NCI-H2171 (cell line): Measurements from ENCODE around the gene L1CAM.

Source experiments
- DNase-seq: peaks from one replicate; lab custom pipeline; 2025; lab: John Stamatoyannopoulos, UW

The L1CAM gene

GRCh38 chrX:153925387-153925738 lies 39.4 kb upstream of the L1CAM start:
- no peak for DNase-seq

GRCh38 chrX:153924149-153924861 lies 38.3 kb upstream of the L1CAM start:
- no peak for DNase-seq

GRCh38 chrX:153922932-153923857 lies 37.2 kb upstream of the L1CAM start:
- no peak for DNase-seq

DNA sequence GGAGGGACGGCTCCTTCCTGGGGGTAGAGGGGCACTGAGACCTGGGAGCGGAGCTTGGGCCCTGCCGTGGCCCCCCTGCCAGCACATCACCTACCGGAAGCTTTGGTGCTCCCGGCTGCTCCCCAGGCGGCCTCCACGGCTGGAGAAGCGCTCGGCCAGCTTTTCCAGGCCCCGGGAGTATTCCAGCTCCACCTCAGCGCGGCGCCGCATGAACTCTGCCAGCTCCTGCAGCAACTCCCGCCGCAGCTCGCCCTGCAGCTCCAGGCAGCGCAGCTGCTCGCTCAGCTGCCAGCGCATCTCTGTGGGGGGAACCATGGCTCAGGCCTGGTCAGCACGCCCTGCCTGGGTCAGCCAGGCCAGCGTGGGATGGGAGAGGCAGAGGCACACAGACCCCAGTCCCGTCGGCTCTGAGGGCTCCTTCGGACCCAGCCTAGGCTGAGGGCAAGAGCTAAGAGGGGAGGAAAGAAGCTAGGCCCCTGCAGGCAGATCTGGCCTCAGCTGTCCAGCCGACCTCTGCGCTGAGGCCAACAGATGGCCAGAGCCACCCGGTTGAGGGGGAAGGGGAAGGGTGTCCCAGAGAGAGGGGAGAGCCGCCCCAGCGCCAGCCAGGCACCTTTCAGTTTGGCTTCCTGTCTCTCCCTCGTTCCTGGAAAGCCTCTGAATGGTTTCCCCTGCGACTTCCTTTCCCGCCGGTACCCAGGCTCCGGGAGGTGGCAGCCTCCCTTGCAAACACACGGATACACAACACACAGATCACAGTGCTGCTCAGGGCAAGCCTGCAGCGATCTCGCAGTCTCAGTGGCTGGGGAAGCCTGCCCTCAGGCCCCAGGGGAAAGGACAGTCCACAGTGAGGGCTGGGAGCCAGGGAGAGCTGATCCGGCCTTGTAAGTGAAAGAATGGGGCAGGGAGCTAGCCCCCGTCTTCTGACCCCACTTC lies 35.8 kb upstream of the L1CAM start:
- no peak for DNase-seq

DNA sequence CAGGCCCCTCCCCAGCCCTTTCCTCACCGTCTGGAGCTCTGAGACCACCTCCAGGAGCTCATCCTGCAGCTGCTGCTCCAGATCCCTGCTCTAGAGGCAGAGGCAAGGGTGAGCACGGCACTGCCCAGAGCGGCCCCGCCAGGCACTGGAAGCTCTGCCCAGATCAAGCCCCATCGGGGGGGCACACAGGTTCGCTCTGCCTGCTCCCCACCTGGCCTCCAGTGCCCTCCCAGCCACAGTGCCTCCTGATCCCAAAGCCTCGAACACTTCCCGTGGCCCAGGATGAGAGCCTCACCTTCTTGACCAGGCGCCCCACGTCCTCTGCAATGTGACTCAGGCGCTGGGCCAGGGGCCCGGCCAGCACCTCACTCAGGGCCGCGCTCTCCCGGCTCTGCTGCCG lies 35.1 kb upstream of the L1CAM start:
- DNase-seq, result no peak

DNA sequence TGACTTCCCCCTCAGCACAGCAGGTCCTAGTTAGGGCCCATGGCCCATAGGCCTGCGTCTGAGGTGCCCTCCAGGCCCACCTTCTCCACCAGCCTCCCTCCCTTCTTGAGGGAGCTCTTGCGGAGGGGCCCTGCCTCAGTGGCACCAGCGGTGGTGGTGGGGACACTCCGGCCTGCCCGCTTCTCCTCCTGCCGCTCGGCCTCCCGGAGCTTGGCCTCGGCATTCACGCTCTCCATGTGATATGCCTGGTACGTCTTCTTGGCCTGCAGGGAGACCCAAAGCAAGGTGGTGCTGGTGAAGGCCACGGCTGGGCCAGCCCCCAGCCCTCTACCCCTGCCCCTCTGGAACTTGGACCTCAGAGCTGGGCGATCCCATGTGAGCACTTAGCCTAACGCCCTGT lies 34.6 kb upstream of the L1CAM start:
- no peak for DNase-seq

DNA sequence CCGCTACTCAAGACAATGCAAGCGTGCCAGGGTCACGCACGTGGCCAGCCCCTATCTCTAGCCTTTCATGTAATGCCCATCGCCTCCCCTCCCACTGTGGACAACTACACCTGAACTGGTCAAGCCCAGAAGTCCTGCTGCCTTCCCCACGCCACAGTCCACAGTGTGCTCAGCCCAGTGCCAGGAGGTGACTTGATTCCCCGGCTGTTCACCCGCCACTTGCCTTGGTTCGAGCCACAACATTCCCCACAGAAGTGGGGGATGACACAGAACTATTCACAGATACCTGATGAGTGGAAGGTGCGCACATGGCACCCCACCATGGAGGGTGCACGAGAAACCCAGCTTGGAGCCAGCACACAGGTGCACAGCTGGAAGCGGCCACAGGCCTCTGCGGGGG lies 33.3 kb upstream of the L1CAM start:
- DNase-seq, result no peak

GRCh38 chrX:153917869-153918268 lies 31.9 kb upstream of the L1CAM start:
- no peak for DNase-seq

- no peak for DNase-seq
Observed at GRCh38 chrX:153913701-153914100, 27.7 kb upstream of the L1CAM start.

- DNase-seq, result no peak
Observed at GRCh38 chrX:153913211-153913610, 27.2 kb upstream of the L1CAM start.

DNA sequence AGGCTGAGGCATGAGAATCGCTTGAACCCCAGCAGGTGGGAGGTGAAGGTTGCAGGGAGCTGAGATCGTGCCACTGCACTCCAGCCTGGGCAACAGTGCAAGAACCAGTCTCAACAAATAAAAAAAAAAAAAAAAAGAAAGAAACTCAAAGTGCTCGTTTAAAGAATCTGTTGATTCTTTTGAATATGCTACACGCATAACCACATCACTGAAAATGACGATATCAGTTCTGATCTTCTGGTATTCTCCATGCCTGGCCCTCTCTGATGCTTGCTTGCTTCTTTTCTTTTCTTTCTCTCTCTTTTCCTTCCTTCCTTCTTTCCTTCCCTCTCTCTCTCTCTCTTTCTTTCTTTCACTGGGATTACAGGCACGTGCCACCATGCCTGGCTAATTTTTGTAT lies 25.8 kb upstream of the L1CAM start:
- DNase-seq, result no peak

DNA sequence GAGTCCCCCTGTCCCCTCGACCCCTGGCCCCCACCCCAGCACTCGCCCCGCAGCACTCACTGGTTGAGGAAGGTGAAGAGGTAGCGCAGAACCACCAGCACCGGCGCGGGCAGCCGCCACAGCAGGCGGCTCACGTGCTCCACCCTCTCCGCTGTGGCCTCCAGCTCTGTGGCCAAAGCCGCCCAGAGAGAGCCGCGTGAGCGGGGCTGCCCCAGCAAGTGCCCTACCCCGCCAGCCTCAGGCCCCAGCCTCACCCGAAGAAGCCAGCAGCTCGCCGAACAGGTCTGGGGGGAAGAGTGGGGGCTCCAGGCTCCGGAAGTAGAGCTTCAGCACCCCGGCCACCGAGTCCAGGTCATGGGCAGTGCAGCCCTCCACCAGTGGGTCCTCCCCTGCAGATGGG lies 24.5 kb upstream of the L1CAM start:
- DNase-seq, result no peak

DNA sequence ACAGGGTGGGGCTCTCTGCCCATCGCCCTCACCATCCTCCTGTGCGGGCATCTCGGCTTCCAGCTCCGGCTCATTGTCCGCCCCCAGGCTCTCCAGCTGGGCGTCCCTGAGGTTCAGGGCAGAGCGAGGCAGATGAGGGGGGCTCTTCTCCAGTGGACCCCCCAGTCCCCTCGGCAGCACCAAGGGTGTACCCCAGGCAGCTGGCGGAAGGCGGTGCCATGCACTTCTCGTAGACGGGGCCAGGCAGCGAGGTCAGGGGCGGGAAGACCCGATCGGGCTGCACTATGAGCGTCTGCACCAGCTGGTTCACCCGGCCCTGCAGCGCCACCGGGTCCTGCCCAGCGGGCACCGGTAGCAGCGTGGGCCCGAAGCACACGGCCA lies 24.0 kb upstream of the L1CAM start:
- no peak for DNase-seq

- no peak for DNase-seq
Observed at GRCh38 chrX:153909024-153909979, 23.3 kb upstream of the L1CAM start.

DNA sequence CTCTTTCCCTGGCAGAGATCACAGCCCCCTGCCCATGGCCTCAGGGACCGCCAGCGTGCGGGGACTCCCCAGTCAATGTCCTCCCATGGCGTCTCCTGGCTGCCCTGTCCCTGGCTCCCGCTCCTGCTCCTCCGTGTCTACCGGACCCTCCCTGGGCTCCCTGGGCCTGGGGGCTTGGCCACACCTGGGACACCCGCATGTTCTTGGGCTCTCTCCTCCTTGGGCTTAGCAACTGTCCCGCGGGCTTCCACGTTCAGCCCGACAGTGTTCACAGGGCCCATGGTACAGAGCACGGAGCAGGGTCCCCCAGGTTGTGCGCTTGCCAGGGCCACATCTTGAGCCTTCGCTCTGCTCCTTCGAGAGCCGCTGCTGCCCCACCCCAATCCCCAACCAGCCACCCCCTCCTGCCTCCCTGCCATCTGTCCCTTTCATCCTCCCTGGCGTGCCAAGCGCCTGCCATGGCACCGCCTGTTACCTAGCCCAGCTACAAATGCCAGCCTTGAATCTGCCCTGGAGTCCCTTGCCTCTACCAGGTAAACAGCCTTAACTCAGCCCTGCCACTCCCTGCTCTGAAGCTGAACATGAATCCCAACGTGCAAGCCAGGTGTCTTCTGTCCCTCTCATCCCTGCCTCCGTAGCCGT lies 22.4 kb upstream of the L1CAM start:
- peak; percentile 42 for DNase-seq

DNA sequence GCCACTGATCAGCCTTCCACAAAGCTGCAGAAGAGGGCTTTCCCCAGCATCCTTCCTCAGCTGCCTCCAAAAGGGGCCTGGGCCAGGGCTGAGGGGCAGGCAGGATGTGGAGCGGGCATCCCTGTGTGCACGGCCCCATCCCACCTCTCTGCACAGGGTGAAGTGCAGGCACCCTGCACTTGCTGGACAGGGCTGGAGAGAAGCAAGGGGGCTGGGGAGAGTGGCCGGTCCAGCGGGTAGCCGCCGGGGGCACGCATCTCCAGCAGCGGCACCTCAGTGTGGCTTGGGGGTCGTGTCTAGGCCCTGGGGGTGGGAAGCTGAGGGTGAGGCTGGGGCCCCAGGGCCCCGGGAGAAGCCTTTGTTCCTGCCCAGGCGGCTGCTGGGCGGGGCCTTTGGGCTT lies 21.5 kb upstream of the L1CAM start:
- no peak for DNase-seq

- no peak for DNase-seq
Observed at GRCh38 chrX:153906126-153906917, 20.3 kb upstream of the L1CAM start.

DNA sequence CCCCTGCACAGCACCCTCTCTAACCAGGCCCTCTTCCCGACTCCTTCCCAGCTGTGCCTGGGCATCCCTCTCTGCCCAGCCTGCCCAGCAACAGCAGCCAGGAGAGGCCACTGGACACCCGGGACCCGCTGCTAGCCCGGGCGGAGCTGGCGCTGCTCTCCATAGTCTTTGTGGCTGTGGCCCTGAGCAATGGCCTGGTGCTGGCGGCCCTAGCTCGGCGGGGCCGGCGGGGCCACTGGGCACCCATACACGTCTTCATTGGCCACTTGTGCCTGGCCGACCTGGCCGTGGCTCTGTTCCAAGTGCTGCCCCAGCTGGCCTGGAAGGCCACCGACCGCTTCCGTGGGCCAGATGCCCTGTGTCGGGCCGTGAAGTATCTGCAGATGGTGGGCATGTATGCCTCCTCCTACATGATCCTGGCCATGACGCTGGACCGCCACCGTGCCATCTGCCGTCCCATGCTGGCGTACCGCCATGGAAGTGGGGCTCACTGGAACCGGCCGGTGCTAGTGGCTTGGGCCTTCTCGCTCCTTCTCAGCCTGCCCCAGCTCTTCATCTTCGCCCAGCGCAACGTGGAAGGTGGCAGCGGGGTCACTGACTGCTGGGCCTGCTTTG lies 19.6 kb upstream of the L1CAM start:
- DNase-seq, result no peak
